ENCODE measurements around the gene EDAR. TPM values are rescaled to one million over a fixed set of nuclear protein-coding genes. Genes with fewer than 3 reads are reported as not detected.

Gene EDAR
- not detected for total RNA-seq

GRCh38 chr2:108988796-108989713 lies at the start of gene EDAR:
Gene EDAR (minus strand): TSS chr2:108989220. CDS start chr2:108931014, 58,206 bp downstream.
- DNase-seq (ENCODE audit: low spot score in 2 of 2), result no peak
- Histone ChIP-seq H3K27me3 (no peaks in the 10 kb centered on the region), H3K36me3 (no peaks in the 10 kb centered on the region), H3K4me3 (no peak within 1 kb of the TSS), H3K4me1 (no peaks in the 10 kb centered on the region), H3K27ac (no peak within 1 kb of the TSS), H3K9me3 (no peaks in the 10 kb centered on the region)
- TF ChIP-seq CTCF (IDR thresholded peaks at IDR 0.05), result peak in 1 of 3 experiments; percentile 29
- intact Hi-C loops (cut with DNase I), result no loop called here

DNA sequence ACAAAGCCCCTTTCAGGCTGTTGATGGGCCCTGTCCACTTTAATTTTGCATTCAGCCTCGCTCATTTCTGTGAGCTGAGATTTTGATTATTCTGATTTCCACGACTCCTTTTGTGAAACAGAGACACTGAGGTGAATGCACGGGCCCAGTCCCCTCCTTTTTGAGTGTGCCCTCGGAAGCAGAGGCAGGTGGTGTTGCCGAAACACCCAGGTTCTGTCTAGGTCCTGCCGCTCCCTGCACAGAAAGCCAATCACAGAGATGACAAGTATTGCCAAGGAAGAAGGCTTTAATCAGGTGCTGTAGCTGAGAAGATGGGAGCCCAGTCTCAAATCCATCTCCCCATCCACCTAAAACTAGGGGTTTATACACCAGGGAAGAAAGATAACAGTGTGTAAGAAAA lies 44.2 kb upstream of the EDAR start:
- H3K27ac ChIP-seq, result no peak overlapping the region
- intact Hi-C loops (cut with DNase I), result no loop called here
- DNase-seq (ENCODE audit: low spot score in 2 of 2), result no peak
- H3K4me1 ChIP-seq, result no peaks in the 10 kb centered on the region
- TF ChIP-seq CTCF (IDR thresholded peaks at IDR 0.05), result no peak
- H3K9me3 ChIP-seq, result no peaks in the 10 kb centered on the region
- H3K36me3 ChIP-seq, result no peaks in the 10 kb centered on the region
- H3K4me3 ChIP-seq, result no peak overlapping the region
- no peaks in the 10 kb centered on the region for H3K27me3 ChIP-seq

DNA sequence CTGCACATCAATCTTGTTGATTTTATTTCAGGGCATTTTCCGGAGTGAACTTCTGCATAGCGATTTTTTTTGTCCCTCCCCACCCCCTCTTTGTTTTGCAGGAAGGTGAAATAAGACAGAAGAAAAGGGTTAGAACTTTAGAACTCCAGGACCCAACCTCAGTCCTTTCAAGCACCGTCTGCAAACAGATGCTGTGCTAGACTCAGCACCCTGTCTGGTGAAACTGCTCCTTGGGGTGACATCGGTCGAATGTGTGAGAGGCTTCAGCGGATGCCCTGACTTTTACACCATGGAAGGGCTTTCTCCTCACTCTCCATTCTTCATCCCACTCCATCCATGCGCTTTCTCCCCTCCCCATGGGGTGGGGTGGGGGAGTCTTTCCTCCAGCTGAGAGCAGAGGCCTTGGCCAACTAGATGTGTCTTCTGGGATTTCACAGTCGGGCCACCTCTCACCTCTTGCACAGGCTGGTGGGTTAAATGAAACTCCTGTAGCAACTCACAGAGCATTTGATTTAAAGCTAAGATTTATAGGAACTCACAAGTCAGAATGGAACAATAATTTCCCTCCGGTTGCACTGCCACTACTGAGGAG lies 43.3 kb upstream of the EDAR start:
- no peaks in the 10 kb centered on the region for H3K27me3 ChIP-seq
- H3K4me1 ChIP-seq, result no peaks in the 10 kb centered on the region
- DNase-seq (ENCODE audit: low spot score in 2 of 2), result no peak
- no peak for TF ChIP-seq CTCF (IDR thresholded peaks at IDR 0.05)
- no peak overlapping the region for H3K27ac ChIP-seq
- H3K4me3 ChIP-seq, result peak overlapping the region; percentile 57 to 62
- H3K36me3 ChIP-seq, result no peaks in the 10 kb centered on the region
- no peaks in the 10 kb centered on the region for H3K9me3 ChIP-seq
- intact Hi-C loops (cut with DNase I), result no loop called here

- H3K27ac ChIP-seq, result no peak overlapping the region
- DNase-seq (ENCODE audit: low spot score in 2 of 2), result no peak
- no peaks in the 10 kb centered on the region for H3K36me3 ChIP-seq
- no peaks in the 10 kb centered on the region for H3K27me3 ChIP-seq
- H3K9me3 ChIP-seq, result no peaks in the 10 kb centered on the region
- H3K4me1 ChIP-seq, result no peaks in the 10 kb centered on the region
- H3K4me3 ChIP-seq, result peak overlapping the region; percentile 57 to 62
- no peak for TF ChIP-seq CTCF (IDR thresholded peaks at IDR 0.05)
- intact Hi-C loops (cut with DNase I), result no loop called here
Observed at GRCh38 chr2:109031476-109032228, 42.6 kb upstream of the EDAR start.

DNA sequence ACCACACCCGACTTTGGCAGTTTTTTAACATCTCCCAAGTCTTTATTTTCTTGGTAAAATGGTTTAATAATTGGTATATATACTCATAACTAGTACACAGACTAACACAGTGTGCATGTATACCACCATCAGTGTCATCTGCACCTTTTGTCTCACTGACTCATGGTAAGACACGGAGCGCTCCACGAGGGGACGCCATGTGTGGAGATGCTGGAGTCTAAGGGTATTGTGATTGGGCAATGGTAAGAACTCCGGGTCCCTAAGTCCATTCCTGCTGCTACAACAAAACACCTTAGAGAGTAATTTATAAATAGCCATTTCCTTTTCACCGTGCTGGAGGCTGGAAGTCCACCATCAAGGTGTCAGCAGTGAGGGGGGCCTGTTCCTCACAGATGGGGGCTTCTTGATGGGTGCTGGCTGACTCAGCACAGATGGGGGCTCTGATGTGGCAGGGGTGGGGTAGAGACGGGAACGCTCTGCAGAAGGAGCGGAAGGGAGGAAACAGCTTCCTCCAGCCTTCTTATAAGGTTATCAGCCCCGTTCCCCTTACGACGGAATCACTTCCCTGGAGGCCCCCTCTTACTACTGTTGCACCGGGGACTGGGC lies 42.0 kb upstream of the EDAR start:
- Histone ChIP-seq H3K27ac (no peak overlapping the region), H3K4me1 (no peaks in the 10 kb centered on the region), H3K27me3 (no peaks in the 10 kb centered on the region), H3K36me3 (no peaks in the 10 kb centered on the region), H3K9me3 (no peaks in the 10 kb centered on the region), H3K4me3 (peak overlapping the region; percentile 57 to 62)
- no peak for TF ChIP-seq CTCF (IDR thresholded peaks at IDR 0.05)
- intact Hi-C loops (cut with DNase I), result no loop called here
- no peak for DNase-seq (ENCODE audit: low spot score in 2 of 2)
